Measurements from ENCODE around the gene GREM2.

GRCh38 chr1:240524356-240525069, 87.4 kb downstream of the GREM2 start:
- TF ChIP-seq CTCF (IDR thresholded peaks at IDR 0.05; ENCODE audit: low read length), result no peak
- no peak for TF ChIP-seq EZH2 (IDR thresholded peaks at IDR 0.05; ENCODE audit: borderline replicate concordance, low read length)
